Glutamatergic neuron (in vitro differentiated cells): ENCODE measurements around the gene HPN. TPM values are rescaled to one million over a fixed set of nuclear protein-coding genes. Genes with fewer than 3 reads are reported as not detected.

ENCODE experiments used
- DNase-seq: peaks from one replicate; pipeline ENCODE4 v3.0.0; 2022
- H3K27ac Mint-ChIP-seq: one replicate; pipeline ENCODE4 v1.8.0; 2020; ENCODE audit warnings: mild to moderate bottlenecking, mixed read lengths, inconsistent platforms; ENCODE audit not compliant: unreplicated experiment
- H3K27me3 Mint-ChIP-seq: one replicate; pipeline ENCODE4 v1.8.0; 2020; ENCODE audit warnings: mild to moderate bottlenecking, moderate library complexity, mixed read lengths, inconsistent platforms; ENCODE audit not compliant: unreplicated experiment
- H3K36me3 Mint-ChIP-seq: one replicate; pipeline ENCODE4 v1.8.0; 2020; ENCODE audit warnings: mild to moderate bottlenecking, mixed read lengths, inconsistent platforms; ENCODE audit not compliant: unreplicated experiment
- H3K4me1 Mint-ChIP-seq: one replicate; pipeline ENCODE4 v1.8.0; 2020; ENCODE audit warnings: mild to moderate bottlenecking, low read depth, mixed read lengths, inconsistent platforms; ENCODE audit not compliant: unreplicated experiment
- H3K4me3 Mint-ChIP-seq: one replicate; pipeline ENCODE4 v1.8.0; 2020; ENCODE audit warnings: mild to moderate bottlenecking, mixed read lengths, inconsistent platforms; ENCODE audit not compliant: unreplicated experiment
- H3K9me3 Mint-ChIP-seq: one replicate; pipeline ENCODE4 v1.8.0; 2020; ENCODE audit warnings: mild to moderate bottlenecking, moderate library complexity, mixed read lengths, inconsistent platforms; ENCODE audit not compliant: unreplicated experiment
- CTCF ChIP-seq: fragments of 200-600 bp; sonication (generic); IDR thresholded peaks from one replicate; pipeline ENCODE4 v1.5.0; 2021; ENCODE audit not compliant: partially characterized antibody, unreplicated experiment
- total RNA-seq: library from RNA; stranded (reverse); fragmentation: NEBNext Ultra II Directional; extraction: Animal tissue kit (Norgen Biotek cat#: 25700); gene quantifications from one replicate; pipeline ENCODE4 v1.2.1, GENCODE V29; 2021; ENCODE audit not compliant: unreplicated experiment

Gene HPN
- total RNA-seq, 1 donor from 2014 or later: 0.29 TPM

GRCh38 chr19:35015270-35015953 lies 26.1 kb upstream of the HPN start:
- Mint-ChIP-seq H3K4me1 (no peaks in the 10 kb centered on the region), H3K27me3 (peaks cover 6% of the 10 kb centered on the region), H3K36me3 (peaks cover 4% of the 10 kb centered on the region), H3K4me3 (no peak overlapping the region), H3K9me3 (peaks cover 9% of the 10 kb centered on the region), H3K27ac (no peak overlapping the region)
- TF ChIP-seq CTCF: no peak
- DNase-seq: no peak

GRCh38 chr19:35015954-35016351 lies 25.6 kb upstream of the HPN start:
- Mint-ChIP-seq H3K27me3 (peaks cover 7% of the 10 kb centered on the region), H3K36me3 (peaks cover 9% of the 10 kb centered on the region), H3K4me1 (no peaks in the 10 kb centered on the region), H3K27ac (no peak overlapping the region), H3K9me3 (peaks cover 10% of the 10 kb centered on the region), H3K4me3 (no peak overlapping the region)
- TF ChIP-seq CTCF: no peak
- DNase-seq: no peak

- Mint-ChIP-seq H3K9me3 (peaks cover 9% of the 10 kb centered on the region), H3K27ac (no peak overlapping the region), H3K36me3 (peaks cover 10% of the 10 kb centered on the region), H3K4me3 (no peak overlapping the region), H3K4me1 (no peaks in the 10 kb centered on the region), H3K27me3 (peaks cover 5% of the 10 kb centered on the region)
- no peak for DNase-seq
- TF ChIP-seq CTCF: no peak
These were observed 24.0 kb upstream of the HPN start for GRCh38 chr19:35017507-35017906.

- Mint-ChIP-seq H3K9me3 (peaks cover 8% of the 10 kb centered on the region), H3K4me3 (no peak overlapping the region), H3K27ac (peak overlapping the region; percentile 43), H3K4me1 (no peaks in the 10 kb centered on the region), H3K27me3 (peaks cover 5% of the 10 kb centered on the region), H3K36me3 (peaks cover 10% of the 10 kb centered on the region)
- no peak for DNase-seq
- TF ChIP-seq CTCF: no peak
These were observed 23.1 kb upstream of the HPN start for GRCh38 chr19:35018379-35018778.

GRCh38 chr19:35019144-35019543 lies 22.4 kb upstream of the HPN start:
- H3K4me1 Mint-ChIP-seq: no peaks in the 10 kb centered on the region
- no peak for DNase-seq
- no peak overlapping the region for H3K4me3 Mint-ChIP-seq
- peaks cover 5% of the 10 kb centered on the region for H3K27me3 Mint-ChIP-seq
- peaks cover 8% of the 10 kb centered on the region for H3K9me3 Mint-ChIP-seq
- TF ChIP-seq CTCF: no peak
- H3K27ac Mint-ChIP-seq: no peak overlapping the region
- H3K36me3 Mint-ChIP-seq: peaks cover 10% of the 10 kb centered on the region
